GM19193 (cell line): ENCODE measurements around the gene NOXRED1.

Experiments
- POLR2A ChIP-seq: IDR thresholded peaks from 4 replicates; pipeline ENCODE4 v1.6.1; 2011; ENCODE audit not compliant: insufficient read depth, insufficient read length; ENCODE audit errors: extremely low read depth

Gene NOXRED1

GRCh38 chr14:77423423-77423822 lies at the start of gene NOXRED1:
Gene NOXRED1 (minus strand): TSS chr14:77423523. CDS start chr14:77422889, 634 bp downstream.
- TF ChIP-seq POLR2A, result no peak

- no peak for TF ChIP-seq POLR2A
Measured at GRCh38 chr14:77470224-77470870, 47.0 kb upstream of the NOXRED1 start.

- no peak for TF ChIP-seq POLR2A
Measured at GRCh38 chr14:77469539-77469938, 46.2 kb upstream of the NOXRED1 start.

GRCh38 chr14:77469067-77469505 lies 45.8 kb upstream of the NOXRED1 start:
- TF ChIP-seq POLR2A, result no peak

- TF ChIP-seq POLR2A, result no peak
Measured at GRCh38 chr14:77467801-77468200, 44.5 kb upstream of the NOXRED1 start.

GRCh38 chr14:77459072-77459723 lies 35.9 kb upstream of the NOXRED1 start:
- TF ChIP-seq POLR2A, result no peak

GRCh38 chr14:77458249-77458950 lies 35.1 kb upstream of the NOXRED1 start:
- TF ChIP-seq POLR2A, result no peak

- peak; percentile 79 for TF ChIP-seq POLR2A
Measured at GRCh38 chr14:77457522-77458248, 34.4 kb upstream of the NOXRED1 start, which contains the start of the genes AHSA1 and VIPAS39. Gene AHSA1 (plus strand): TSS chr14:77458093. CDS start chr14:77458190, 97 bp downstream. Gene VIPAS39 (minus strand): TSS chr14:77457601. CDS start chr14:77454102, 3,499 bp downstream.

- peak; percentile 93 for TF ChIP-seq POLR2A
Measured at GRCh38 chr14:77457115-77457521, 33.8 kb upstream of the NOXRED1 start.

- no peak for TF ChIP-seq POLR2A
Measured at GRCh38 chr14:77455966-77456640, 32.8 kb upstream of the NOXRED1 start.

- no peak for TF ChIP-seq POLR2A
Measured at GRCh38 chr14:77442196-77442595, 18.9 kb upstream of the NOXRED1 start.

GRCh38 chr14:77439861-77440260 lies 16.5 kb upstream of the NOXRED1 start:
- no peak for TF ChIP-seq POLR2A

- no peak for TF ChIP-seq POLR2A
Measured at GRCh38 chr14:77438596-77438995, 15.3 kb upstream of the NOXRED1 start.

GRCh38 chr14:77436042-77436441 lies 12.7 kb upstream of the NOXRED1 start:
- no peak for TF ChIP-seq POLR2A

GRCh38 chr14:77426396-77426795 lies 3.1 kb upstream of the NOXRED1 start:
- TF ChIP-seq POLR2A, result no peak

GRCh38 chr14:77424862-77425261 lies 1.5 kb upstream of the NOXRED1 start:
- TF ChIP-seq POLR2A, result no peak
